Measurements from ENCODE around the gene PNLIPRP2. TPM values are rescaled to one million over a fixed set of nuclear protein-coding genes. Genes with fewer than 3 reads are reported as not detected.

PNLIPRP2 gene
- total RNA-seq, 1 donor from 2014 or later: not detected

DNA sequence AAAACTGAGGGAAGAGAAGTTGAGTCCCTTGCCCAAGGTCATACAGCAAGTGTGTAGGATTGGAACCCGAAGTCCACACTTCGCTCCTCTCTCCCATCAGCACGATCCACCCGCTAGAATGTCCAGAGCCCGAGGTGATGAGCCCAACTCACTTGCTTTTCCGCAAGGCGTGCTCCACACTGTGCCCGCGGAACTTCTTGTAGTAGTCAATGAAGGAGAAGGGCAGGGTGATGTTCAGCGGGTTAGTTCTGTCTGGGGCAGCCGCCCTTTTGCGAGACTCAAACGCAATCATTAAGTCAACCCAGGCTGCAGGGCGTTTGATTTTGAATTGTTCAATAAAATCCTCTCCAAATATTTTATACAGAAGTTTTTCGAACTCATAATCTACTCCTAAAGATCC, 58.6 kb downstream of the PNLIPRP2 start:
- TF ChIP-seq, protein P1, sequence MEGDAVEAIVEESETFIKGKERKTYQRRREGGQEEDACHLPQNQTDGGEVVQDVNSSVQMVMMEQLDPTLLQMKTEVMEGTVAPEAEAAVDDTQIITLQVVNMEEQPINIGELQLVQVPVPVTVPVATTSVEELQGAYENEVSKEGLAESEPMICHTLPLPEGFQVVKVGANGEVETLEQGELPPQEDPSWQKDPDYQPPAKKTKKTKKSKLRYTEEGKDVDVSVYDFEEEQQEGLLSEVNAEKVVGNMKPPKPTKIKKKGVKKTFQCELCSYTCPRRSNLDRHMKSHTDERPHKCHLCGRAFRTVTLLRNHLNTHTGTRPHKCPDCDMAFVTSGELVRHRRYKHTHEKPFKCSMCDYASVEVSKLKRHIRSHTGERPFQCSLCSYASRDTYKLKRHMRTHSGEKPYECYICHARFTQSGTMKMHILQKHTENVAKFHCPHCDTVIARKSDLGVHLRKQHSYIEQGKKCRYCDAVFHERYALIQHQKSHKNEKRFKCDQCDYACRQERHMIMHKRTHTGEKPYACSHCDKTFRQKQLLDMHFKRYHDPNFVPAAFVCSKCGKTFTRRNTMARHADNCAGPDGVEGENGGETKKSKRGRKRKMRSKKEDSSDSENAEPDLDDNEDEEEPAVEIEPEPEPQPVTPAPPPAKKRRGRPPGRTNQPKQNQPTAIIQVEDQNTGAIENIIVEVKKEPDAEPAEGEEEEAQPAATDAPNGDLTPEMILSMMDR (IDR thresholded peaks at IDR 0.05; ENCODE audit: insufficient read depth, low read length, poor library complexity, severe bottlenecking): no peak
- no peaks in the 10 kb centered on the region for H3K27me3 ChIP-seq (ENCODE audit: control insufficient read depth, insufficient read depth, low read length)
- no peak for DNase-seq (ENCODE audit: low read depth)
- H3K36me3 ChIP-seq (ENCODE audit: control insufficient read depth, insufficient read depth, low read length): no peaks in the 10 kb centered on the region
- no peak overlapping the region for H3K4me3 ChIP-seq (ENCODE audit: low read depth, low read length)

DNA sequence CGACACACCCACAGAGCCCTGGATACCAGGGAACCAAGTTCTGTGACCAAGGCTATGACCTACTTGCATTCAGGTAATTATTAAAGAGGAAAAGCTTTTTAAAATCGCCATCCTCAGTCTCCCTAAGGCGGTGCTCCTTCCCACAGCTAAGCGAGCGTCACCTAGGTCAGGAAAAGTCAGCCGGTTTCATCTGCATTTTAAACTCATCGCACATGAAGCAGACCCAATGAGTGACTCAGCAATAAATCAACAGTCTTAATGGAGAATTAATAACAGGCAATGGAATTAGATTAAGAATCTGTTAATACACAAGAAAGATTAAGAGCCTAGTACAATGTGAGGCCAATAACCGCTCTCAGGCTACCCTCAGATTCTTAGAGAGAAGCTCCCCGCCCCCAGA, 62.4 kb downstream of the PNLIPRP2 start:
- DNase-seq (ENCODE audit: low read depth): no peak
- TF ChIP-seq, protein P1 (IDR thresholded peaks at IDR 0.05; ENCODE audit: insufficient read depth, low read length, poor library complexity, severe bottlenecking): no peak

DNA sequence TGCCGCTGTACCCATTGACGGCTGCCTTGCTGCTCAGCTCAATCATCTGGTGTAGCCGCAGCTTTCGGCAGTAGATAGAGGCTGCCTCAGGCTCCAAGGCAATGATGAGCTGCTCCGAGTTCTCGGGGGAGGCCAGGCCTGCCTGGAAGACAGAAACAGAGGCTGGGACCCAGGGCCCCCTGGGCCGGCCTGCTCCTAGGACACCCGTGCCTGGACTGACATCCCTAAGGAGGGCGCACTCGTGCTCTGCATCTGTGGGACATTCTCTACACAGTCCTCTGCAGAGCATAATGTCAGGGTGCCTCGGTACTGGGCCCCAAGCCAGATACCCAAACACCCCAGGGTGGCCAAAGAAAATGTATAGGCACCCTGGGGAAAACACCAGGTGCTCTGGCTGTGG, 63.1 kb downstream of the PNLIPRP2 start:
- Histone ChIP-seq H3K36me3 (ENCODE audit: control insufficient read depth, insufficient read depth, low read length) (peaks cover 2% of the 10 kb centered on the region), H3K4me3 (ENCODE audit: low read depth, low read length) (no peak overlapping the region), H3K27me3 (ENCODE audit: control insufficient read depth, insufficient read depth, low read length) (no peaks in the 10 kb centered on the region)
- TF ChIP-seq, protein P1 (IDR thresholded peaks at IDR 0.05; ENCODE audit: insufficient read depth, low read length, poor library complexity, severe bottlenecking): no peak
- no peak for DNase-seq (ENCODE audit: low read depth)

More for the DNA sequence above, 62.4 kb downstream of the PNLIPRP2 start:
- Histone ChIP-seq H3K4me3 (ENCODE audit: low read depth, low read length) (no peak overlapping the region), H3K27me3 (ENCODE audit: control insufficient read depth, insufficient read depth, low read length) (no peaks in the 10 kb centered on the region), H3K36me3 (ENCODE audit: control insufficient read depth, insufficient read depth, low read length) (peaks cover 2% of the 10 kb centered on the region)

DNA sequence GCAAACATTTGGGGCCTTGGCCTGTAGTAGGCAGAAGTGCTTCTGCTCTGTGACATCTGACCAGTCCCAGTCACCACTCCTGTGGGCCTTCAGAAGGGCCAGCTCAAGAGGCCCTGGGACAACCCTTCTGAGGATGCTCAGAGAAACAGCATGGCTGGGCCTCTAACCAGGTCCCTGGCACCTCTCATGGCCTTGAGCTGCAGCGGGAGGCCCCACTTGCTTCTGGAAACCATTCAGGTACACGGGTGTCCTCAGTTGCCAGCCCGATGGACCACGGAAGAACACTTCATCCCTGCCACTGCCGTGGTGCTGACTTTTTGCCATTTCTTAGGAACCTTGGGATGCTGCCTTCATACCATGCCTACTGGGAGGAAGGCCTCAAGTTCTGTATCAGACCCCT, 64.0 kb downstream of the PNLIPRP2 start:
- DNase-seq (ENCODE audit: low read depth): no peak
- Histone ChIP-seq H3K4me3 (ENCODE audit: low read depth, low read length) (no peak overlapping the region), H3K36me3 (ENCODE audit: control insufficient read depth, insufficient read depth, low read length) (peaks cover 2% of the 10 kb centered on the region), H3K27me3 (ENCODE audit: control insufficient read depth, insufficient read depth, low read length) (no peaks in the 10 kb centered on the region)
- TF ChIP-seq, protein P1 (IDR thresholded peaks at IDR 0.05; ENCODE audit: insufficient read depth, low read length, poor library complexity, severe bottlenecking): no peak

DNA sequence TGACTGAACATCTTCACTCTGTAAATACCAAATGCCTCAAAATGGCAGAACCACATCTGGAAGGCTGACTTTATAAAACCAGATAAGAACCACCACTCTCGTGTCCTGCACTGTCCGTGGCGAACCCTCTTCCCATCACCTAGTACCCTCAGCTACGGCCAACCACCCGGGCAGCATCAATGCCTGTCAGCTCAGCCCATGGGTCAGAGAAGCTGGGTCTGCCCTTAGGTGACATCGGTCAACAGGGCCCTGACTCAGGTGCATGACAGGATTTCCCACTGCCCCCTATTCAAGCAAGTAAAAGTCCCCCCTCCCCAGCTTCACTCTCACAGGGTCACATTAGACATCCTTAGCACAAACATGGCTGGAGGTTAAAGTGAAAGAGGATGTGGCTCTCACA, 65.1 kb downstream of the PNLIPRP2 start:
- no peak for DNase-seq (ENCODE audit: low read depth)
- no peaks in the 10 kb centered on the region for H3K27me3 ChIP-seq (ENCODE audit: control insufficient read depth, insufficient read depth, low read length)
- H3K36me3 ChIP-seq (ENCODE audit: control insufficient read depth, insufficient read depth, low read length): peaks cover 2% of the 10 kb centered on the region
- TF ChIP-seq, protein P1 (IDR thresholded peaks at IDR 0.05; ENCODE audit: insufficient read depth, low read length, poor library complexity, severe bottlenecking): no peak
- no peak overlapping the region for H3K4me3 ChIP-seq (ENCODE audit: low read depth, low read length)

DNA sequence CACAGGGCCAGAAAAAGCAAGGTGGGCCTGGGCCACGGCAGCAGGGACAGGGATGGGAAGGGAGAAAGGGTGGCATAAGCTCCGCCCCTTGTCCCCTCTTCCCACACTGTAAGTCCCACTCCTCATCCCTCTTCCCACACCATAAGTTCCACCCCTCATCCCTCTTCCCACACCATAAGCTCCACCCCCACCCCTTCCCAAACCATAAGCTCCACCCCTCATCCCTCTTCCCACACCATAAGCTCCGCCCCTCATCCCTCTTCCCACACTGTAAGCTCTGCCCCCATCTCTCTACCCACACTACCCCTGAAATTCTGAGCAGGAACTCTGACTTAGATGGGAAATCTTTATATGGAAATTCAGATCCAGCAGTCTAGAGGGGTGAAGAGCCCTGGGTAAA, 65.9 kb downstream of the PNLIPRP2 start:
- Histone ChIP-seq H3K4me3 (ENCODE audit: low read depth, low read length) (no peak overlapping the region), H3K36me3 (ENCODE audit: control insufficient read depth, insufficient read depth, low read length) (peaks cover 2% of the 10 kb centered on the region), H3K27me3 (ENCODE audit: control insufficient read depth, insufficient read depth, low read length) (no peaks in the 10 kb centered on the region)
- no peak for DNase-seq (ENCODE audit: low read depth)
- TF ChIP-seq, protein P1 (IDR thresholded peaks at IDR 0.05; ENCODE audit: insufficient read depth, low read length, poor library complexity, severe bottlenecking): no peak

All from kidney epithelial cell (primary cell).